ENCODE results near the gene PIGZ.
"Not testable (repeated sequence)": the region's sequence is repeated elsewhere in the genome, so short reads cannot be mapped to it uniquely, and the experiment has no call there.

The PIGZ gene

GRCh38 chr3:196948442-196949284 lies 20.0 kb downstream of the PIGZ start:
- DNase-seq = no peak

- DNase-seq = no peak
Measured at GRCh38 chr3:196947860-196948441, 20.7 kb downstream of the PIGZ start.

- DNase-seq = no peak
Measured at GRCh38 chr3:196947136-196947859, 21.3 kb downstream of the PIGZ start.

- DNase-seq = not testable (repeated sequence)
Measured at GRCh38 chr3:196944037-196944790, 24.4 kb downstream of the PIGZ start.

- no peak for DNase-seq
Measured at GRCh38 chr3:196942915-196943277, 25.7 kb downstream of the PIGZ start.

GRCh38 chr3:196942226-196942914 lies 26.3 kb downstream of the PIGZ start, which contains the start of gene NCBP2:
TSS of gene NCBP2 (minus strand) at chr3:196942528. CDS start at chr3:196942503, 25 bp downstream.
- peak; percentile 99 for DNase-seq

- peak; percentile 56 for DNase-seq
Measured at GRCh38 chr3:196941729-196942225, 26.9 kb downstream of the PIGZ start.

GRCh38 chr3:196938576-196938975 lies 30.1 kb downstream of the PIGZ start:
- DNase-seq = no peak

- DNase-seq = no peak
Measured at GRCh38 chr3:196938124-196938523, 30.5 kb downstream of the PIGZ start.

- no peak for DNase-seq
Measured at GRCh38 chr3:196936288-196936687, 32.3 kb downstream of the PIGZ start.

- no peak for DNase-seq
Measured at GRCh38 chr3:196932600-196932999, 36.0 kb downstream of the PIGZ start.

- no peak for DNase-seq
Measured at GRCh38 chr3:196931828-196932587, 36.6 kb downstream of the PIGZ start.

GRCh38 chr3:196931157-196931556 lies 37.5 kb downstream of the PIGZ start:
- DNase-seq = no peak

GRCh38 chr3:196927571-196928453 lies 40.8 kb downstream of the PIGZ start:
- no peak for DNase-seq

GRCh38 chr3:196920733-196921132 lies 47.9 kb downstream of the PIGZ start:
- no peak for DNase-seq

- DNase-seq = no peak
Measured at GRCh38 chr3:196918968-196919367, 49.7 kb downstream of the PIGZ start.

GRCh38 chr3:196916995-196917394 lies 51.6 kb downstream of the PIGZ start:
- no peak for DNase-seq

- DNase-seq = no peak
Measured at GRCh38 chr3:196916221-196916620, 52.4 kb downstream of the PIGZ start.

- no peak for DNase-seq
Measured at GRCh38 chr3:196915375-196915774, 53.3 kb downstream of the PIGZ start.

GRCh38 chr3:196914866-196915265 lies 53.8 kb downstream of the PIGZ start:
- DNase-seq = no peak
